Epithelial cell of prostate (primary cell): ENCODE results near the gene PSD4.

Experiments
- DNase-seq: peaks from one replicate; pipeline ENCODE4 v3.0.0-alpha.2; 2011; ENCODE audit warnings: low read depth, low spot score
- H3K27ac ChIP-seq: fragments of 450-650 bp; 2 replicates; pipeline ENCODE4 v1.5.1; 2017; ENCODE audit warnings: mild to moderate bottlenecking

Gene PSD4

GRCh38 chr2:113202305-113203216, 28.8 kb downstream of the PSD4 start:
- no peak for DNase-seq
- peak overlapping the region; percentile 88 for H3K27ac ChIP-seq

GRCh38 chr2:113203217-113203530, 29.4 kb downstream of the PSD4 start:
- DNase-seq: no peak

GRCh38 chr2:113203901-113204519, 30.2 kb downstream of the PSD4 start:
- H3K27ac ChIP-seq: no peak overlapping the region
- no peak for DNase-seq

More at GRCh38 chr2:113203217-113203530, 29.4 kb downstream of the PSD4 start:
- peak overlapping the region; percentile 4 for H3K27ac ChIP-seq

GRCh38 chr2:113206251-113206650, 32.5 kb downstream of the PSD4 start:
- no peak for DNase-seq
- H3K27ac ChIP-seq: no peak overlapping the region

GRCh38 chr2:113207021-113207420, 33.2 kb downstream of the PSD4 start:
- H3K27ac ChIP-seq: no peak overlapping the region

GRCh38 chr2:113208396-113208795, 34.6 kb downstream of the PSD4 start:
- no peak for DNase-seq
- H3K27ac ChIP-seq: no peak overlapping the region

More at GRCh38 chr2:113207021-113207420, 33.2 kb downstream of the PSD4 start:
- DNase-seq: no peak

GRCh38 chr2:113209011-113209645, 35.4 kb downstream of the PSD4 start:
- no peak for DNase-seq
- no peak overlapping the region for H3K27ac ChIP-seq

- DNase-seq: no peak
- H3K27ac ChIP-seq: no peak overlapping the region
Observed at GRCh38 chr2:113209646-113210171, 35.9 kb downstream of the PSD4 start.

- H3K27ac ChIP-seq: no peak overlapping the region
- no peak for DNase-seq
Observed at GRCh38 chr2:113211226-113212105, 37.7 kb downstream of the PSD4 start.

- DNase-seq: no peak
- no peak overlapping the region for H3K27ac ChIP-seq
Observed at GRCh38 chr2:113212245-113213060, 38.7 kb downstream of the PSD4 start.

- no peak overlapping the region for H3K27ac ChIP-seq
- DNase-seq: no peak
Observed at GRCh38 chr2:113213061-113213930, 39.5 kb downstream of the PSD4 start.

GRCh38 chr2:113214141-113214540, 40.4 kb downstream of the PSD4 start:
- no peak overlapping the region for H3K27ac ChIP-seq

GRCh38 chr2:113215056-113215455, 41.3 kb downstream of the PSD4 start:
- no peak overlapping the region for H3K27ac ChIP-seq
- no peak for DNase-seq

More at GRCh38 chr2:113214141-113214540, 40.4 kb downstream of the PSD4 start:
- DNase-seq: no peak

- no peak overlapping the region for H3K27ac ChIP-seq
- DNase-seq: no peak
Observed at GRCh38 chr2:113216321-113216720, 42.5 kb downstream of the PSD4 start.

- no peak overlapping the region for H3K27ac ChIP-seq
- DNase-seq: no peak
Observed at GRCh38 chr2:113216891-113217454, 43.2 kb downstream of the PSD4 start.

- DNase-seq: no peak
- H3K27ac ChIP-seq: no peak overlapping the region
Observed at GRCh38 chr2:113217455-113218282, 43.9 kb downstream of the PSD4 start.
